HG03135 (cell line): ENCODE measurements around the gene BRD8.
"Not testable (repeated sequence)": the region's sequence is repeated elsewhere in the genome, so short reads cannot be mapped to it uniquely, and the experiment has no call there.

Experiments
- ATAC-seq: cut with Tn5 transposase; IDR thresholded peaks from one replicate; pipeline ENCODE4 v1.9.1; 2021; ENCODE audit warnings: mild to moderate bottlenecking, moderate library complexity; ENCODE audit not compliant: unreplicated experiment

The BRD8 gene

GRCh38 chr5:138169124-138169523 is 9.3 kb downstream of the BRD8 start:
- no peak for ATAC-seq

GRCh38 chr5:138163721-138164120 is 14.7 kb downstream of the BRD8 start:
- ATAC-seq: no peak

DNA sequence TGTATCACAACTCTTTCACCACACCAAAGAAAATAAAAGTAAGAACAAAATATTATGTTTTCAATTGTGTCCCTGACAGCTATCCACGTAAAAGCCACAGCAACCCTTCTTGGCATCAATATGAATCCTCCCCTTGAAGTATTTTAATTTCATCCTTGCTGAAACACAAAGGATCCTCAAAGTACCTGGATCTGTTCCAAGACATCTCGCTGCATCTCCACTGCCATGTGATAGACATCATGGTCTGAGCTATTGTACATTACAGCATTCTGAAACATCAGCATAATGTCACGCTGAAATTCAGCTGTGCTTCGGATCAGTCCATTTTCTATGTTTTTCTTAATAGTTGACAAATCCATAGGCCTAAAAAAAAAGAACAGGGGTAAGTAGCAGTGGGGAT is 17.7 kb downstream of the BRD8 start:
- no peak for ATAC-seq

- ATAC-seq: no peak
Observed at GRCh38 chr5:138159666-138160065, 18.8 kb downstream of the BRD8 start.

- no peak for ATAC-seq
Observed at GRCh38 chr5:138157626-138158025, 20.8 kb downstream of the BRD8 start.

- ATAC-seq: not testable (repeated sequence)
Observed at GRCh38 chr5:138155977-138156376, 22.5 kb downstream of the BRD8 start.

GRCh38 chr5:138149530-138149929 is 28.9 kb downstream of the BRD8 start:
- no peak for ATAC-seq

- no peak for ATAC-seq
Observed at GRCh38 chr5:138148811-138149210, 29.6 kb downstream of the BRD8 start.

DNA sequence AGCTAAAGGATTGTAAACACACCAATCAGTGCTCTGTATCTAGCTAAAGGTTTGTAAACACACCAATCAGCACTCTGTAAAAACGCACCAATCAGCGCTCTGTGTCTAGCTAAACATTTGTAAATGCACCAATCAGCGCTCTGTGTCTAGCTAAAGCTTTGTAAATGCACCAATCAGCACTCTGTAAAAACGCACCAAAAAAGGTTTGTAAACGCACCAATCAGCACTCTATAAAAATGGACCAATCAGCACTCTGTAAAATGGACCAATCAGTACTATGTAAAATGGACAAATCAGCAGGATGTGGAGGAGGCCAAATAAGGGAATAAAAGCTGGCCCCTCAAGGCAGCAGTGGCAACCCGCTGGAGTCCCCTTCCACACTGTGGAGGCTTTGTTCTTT is 34.9 kb downstream of the BRD8 start:
- not testable (repeated sequence) for ATAC-seq

GRCh38 chr5:138141734-138142133 is 36.7 kb downstream of the BRD8 start:
- ATAC-seq: no peak

DNA sequence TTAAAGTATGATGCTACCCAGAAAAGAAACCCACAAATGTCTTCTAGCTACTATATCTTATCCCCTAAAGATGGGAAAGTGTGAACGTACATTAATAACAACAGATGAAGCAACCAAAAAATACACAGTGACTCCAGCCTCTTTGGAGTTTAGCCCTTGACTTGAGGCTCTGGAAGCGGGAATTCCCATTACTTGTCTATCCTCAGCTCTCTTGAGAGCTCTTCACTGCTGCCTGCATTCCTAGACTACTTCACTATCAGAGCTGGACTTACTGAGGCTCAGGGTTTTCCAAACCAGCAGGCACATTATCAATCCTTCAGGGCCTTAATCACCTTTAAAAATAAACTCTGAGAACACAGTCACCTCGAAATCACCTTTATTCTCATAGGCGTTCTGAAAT is 38.2 kb downstream of the BRD8 start:
- no peak for ATAC-seq

- no peak for ATAC-seq
Observed at GRCh38 chr5:138139781-138140090, 38.7 kb downstream of the BRD8 start.

GRCh38 chr5:138138949-138139780 is 39.3 kb downstream of the BRD8 start, which contains the start of gene NME5:
NME5 (minus strand) TSS chr5:138139428; CDS start chr5:138138780, 648 bp downstream.
- no peak for ATAC-seq

DNA sequence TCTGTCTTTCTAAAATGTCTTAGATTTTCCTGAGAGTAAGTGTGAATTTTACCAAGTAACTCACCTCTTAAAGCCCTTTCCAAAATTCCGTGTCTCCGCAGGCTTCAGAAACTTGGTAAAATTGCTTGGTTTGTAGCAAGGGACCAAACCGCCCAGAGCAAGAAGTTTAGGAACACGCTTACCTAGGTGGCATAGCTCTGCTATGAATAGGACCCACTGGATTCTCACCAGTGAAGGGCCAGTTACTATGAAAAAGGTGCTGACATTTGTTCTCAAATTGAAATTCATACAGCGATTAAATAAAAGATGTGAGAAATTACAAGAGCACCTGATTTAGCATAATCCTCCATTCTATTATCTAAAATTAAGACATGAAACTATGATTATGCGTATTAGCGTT is 45.9 kb downstream of the BRD8 start:
- no peak for ATAC-seq

GRCh38 chr5:138129347-138129746 is 49.1 kb downstream of the BRD8 start:
- ATAC-seq: no peak

- ATAC-seq: no peak
Observed at GRCh38 chr5:138128334-138128733, 50.1 kb downstream of the BRD8 start.

DNA sequence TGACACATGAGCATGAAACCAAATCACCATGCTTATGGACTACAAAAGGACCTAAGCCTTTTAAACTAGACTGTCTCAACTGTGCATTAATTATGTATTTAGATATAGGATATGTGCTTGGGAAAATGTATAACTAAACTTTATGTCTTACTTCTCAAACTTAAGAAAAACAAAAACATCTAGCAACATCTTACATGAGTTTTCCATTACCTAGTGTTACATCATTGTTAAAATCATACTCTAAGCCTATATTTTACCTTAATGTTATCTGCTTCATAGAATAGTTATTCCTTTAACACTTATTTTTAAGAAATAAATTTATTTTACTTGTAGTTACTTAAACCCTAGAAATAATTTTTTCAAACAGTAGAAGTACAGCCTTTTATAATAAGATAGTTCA is 63.2 kb downstream of the BRD8 start:
- ATAC-seq: no peak

- no peak for ATAC-seq
Observed at GRCh38 chr5:138111937-138112336, 66.5 kb downstream of the BRD8 start.

DNA sequence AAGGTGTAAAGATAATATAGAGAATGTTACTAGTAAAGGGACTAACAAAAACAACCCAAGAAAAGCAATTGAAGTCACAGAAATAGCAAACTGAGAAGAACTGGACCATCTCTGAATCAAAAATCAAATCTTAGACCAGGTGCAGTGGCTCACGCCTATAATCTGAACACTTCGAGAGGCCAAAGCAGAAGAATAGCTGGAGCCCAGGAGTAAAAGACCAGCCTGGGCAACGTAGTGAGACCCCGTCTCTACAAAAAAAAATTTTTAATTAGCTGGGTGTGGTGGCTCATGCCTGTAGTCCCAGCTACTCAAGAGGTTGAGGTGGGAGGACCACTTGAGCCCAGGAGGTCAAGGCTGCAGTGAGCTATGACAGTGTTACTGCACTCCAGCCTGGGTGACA is 67.2 kb downstream of the BRD8 start:
- ATAC-seq: no peak

GRCh38 chr5:138110266-138110963 is 68.0 kb downstream of the BRD8 start:
- no peak for ATAC-seq

GRCh38 chr5:138109463-138110265 is 68.8 kb downstream of the BRD8 start:
- no peak for ATAC-seq

- no peak for ATAC-seq
Observed at GRCh38 chr5:138107213-138107612, 71.2 kb downstream of the BRD8 start.
